HG03064 (cell line): Measurements from ENCODE around the gene SLC5A4.
"Not testable (repeated sequence)": the region's sequence is repeated elsewhere in the genome, so short reads cannot be mapped to it uniquely, and the experiment has no call there.

Experiments
- ATAC-seq: cut with Tn5 transposase; IDR thresholded peaks from one replicate; pipeline ENCODE4 v1.9.1; 2021; ENCODE audit warnings: low read depth; ENCODE audit not compliant: unreplicated experiment

Gene SLC5A4

DNA sequence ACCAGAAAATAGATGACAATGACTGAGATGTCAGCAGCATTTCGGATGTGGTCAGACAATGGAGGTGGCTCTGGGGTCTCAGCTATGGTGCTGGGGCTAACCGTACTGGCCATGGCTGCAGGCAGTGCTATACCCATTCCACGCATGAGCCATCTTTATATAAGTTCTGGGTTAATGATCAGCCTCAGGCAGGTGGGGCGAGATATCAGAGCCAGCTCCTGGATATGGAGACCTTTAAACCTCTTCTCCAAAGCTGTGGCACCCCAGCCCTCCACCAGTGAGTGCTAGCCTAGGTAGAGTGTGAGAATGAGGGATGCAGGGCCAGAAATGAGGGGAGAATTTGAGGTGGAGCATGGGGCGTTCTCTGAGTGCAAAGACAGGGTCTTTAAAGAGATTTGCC, at the start of gene SLC5A4:
Gene SLC5A4 (minus strand): TSS at position 131 of the 400 bp plus-strand sequence. CDS start 18 bp downstream, at position 113.
- no peak for ATAC-seq

DNA sequence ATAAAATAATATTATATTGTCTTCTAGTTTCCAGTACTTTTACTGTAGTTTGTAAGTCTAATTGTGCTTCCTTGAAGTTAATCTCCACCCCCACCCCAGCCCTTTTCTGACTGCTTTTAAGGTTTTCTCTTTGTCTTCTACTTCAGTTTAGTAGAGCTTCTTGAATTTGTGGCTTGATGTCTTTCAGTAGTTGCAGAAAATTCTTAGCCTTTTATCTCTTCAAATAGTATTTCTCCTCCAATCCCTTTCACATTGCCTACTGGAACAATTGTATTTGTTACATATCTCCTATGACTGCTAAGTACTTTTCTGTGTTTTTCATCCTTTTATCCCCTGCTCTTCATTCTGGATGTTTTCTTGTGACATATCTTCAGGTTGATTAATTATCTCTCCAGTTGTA, 38.8 kb upstream of the SLC5A4 start:
- ATAC-seq: not testable (repeated sequence)

DNA sequence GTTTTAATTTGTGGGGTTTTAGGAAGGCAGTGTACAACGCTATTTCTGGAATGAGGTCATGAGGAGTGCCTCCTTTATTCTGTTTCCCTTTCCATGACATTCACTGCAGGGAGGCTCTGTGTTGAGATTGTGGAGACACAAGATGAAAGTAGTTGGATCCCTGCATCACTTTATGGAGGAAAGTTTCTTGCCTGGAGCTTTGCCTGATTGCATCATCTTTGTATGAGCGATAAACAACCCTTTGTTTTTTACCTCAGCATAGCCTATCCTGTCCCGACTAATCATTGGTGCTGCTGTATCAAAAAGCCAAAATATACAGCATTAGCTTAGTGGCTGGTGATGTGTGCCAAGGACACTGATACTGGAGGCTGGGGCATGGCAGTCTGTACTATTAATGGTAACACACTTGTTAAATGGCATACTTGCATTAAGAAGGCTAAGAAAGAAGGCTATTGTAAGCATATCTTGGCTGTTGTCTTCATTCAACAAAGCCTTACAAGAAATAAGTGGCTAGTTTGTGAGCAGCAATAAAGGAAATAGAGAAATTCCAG, 31.2 kb upstream of the SLC5A4 start:
- ATAC-seq: no peak

DNA sequence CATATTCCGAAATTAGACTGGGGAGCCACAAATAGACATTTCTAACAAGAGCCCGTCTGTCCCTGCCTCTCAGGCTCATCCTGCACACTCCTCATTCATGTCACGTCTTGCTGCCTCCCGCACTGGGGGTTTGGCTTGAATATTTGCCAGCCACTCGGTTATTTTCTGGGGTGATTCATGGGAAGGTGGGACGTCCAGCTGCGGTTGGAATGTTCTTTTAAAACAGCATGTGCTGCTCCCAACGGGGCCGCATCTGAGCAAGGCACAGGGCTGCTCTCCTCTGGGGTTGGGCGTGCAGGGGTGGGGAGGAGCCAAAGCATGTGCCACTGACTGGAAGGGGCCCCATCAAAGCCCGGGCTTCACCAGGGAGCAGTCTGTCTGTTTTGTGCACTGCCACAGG, 25.9 kb upstream of the SLC5A4 start:
- no peak for ATAC-seq

DNA sequence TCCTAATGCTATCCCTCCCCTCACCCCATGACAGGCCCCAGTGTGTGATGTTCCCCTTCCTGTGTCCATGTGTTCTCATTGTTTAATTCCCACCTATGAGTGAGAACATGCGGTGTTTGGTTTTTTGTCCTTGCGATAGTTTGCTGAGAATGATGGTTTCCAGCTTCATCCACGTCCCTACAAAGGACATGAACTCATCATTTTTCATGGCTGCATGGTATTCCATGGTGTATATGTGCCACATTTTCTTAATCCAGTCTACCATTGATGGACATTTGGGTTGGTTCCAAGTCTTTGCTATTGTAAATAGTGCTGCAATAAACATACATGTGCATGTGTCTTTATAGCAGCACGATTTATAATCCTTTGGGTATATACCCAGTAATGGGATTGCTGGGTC, 20.2 kb upstream of the SLC5A4 start:
- not testable (repeated sequence) for ATAC-seq

DNA sequence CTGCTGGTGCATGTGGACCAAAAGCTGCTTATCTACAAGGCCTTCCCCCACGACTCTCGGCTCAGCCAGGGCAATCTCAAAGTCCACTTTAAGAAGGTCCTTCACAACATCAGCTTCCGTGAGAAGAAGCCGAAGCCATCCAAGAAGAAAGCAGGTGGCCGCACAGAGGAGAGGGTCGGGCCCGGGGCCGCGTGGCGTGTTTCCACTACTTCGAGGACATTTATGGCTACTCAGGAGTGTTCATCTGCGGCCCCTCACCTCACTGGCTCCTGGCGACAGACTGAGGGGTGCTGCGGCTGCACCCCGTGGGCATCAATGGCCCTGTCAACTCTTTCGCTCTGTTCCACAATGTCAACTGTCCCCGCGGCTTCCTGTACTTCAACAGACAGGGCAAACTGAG, 16.2 kb upstream of the SLC5A4 start:
- no peak for ATAC-seq

DNA sequence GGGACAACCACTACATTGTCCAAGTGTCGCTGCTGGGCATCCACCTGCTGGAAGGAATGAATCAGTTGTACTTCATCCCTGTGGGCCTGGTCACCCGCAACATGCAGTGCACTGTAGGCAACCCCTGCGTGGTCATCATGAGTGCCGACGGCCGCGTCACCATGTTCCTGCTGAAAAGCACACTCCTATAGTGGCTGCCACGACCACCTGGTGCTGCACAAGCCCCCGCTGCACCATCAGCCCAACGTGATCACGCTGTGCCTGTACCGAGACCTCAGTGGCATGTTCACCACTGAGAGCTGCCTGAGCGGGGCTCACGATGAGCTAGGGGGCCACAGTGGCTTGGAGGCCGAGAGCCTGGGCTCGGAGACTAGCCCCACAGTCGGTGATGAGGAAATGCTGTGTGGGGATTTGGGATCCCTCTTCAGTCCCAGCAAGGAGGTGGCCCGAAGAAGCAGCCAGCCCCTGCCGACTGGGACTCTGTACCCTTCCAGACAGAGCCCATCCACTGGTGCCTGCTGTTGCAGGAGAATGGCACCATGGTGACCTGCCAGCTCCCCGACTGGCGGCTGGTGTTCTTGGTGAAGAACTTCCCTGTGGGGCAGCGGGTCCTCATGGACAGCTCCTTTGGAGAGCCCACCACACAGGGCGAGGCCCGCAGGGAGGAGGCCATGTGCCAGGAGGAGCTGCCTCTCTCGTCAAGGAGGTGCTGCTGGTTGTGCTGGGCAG, 15.7 kb upstream of the SLC5A4 start:
- no peak for ATAC-seq

DNA sequence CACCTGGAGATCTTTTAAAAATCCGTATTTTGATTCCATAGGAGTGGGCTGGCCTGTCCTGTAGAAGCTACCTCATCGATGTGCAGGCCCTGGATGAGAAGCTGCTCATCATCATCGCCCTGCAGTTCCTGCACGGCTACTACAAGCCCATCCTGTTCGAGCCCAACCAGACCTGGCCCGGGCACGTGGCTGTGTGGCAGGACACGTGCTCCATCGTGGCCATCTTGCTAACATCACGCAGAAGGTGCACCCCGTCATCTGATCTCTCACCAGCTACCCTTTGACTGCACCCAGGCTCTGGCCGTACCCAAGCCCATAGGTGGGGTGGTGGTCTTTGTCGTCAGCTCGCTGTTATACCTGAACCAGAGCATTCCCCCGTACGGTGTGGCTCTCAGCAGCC, 14.2 kb upstream of the SLC5A4 start:
- ATAC-seq: no peak

DNA sequence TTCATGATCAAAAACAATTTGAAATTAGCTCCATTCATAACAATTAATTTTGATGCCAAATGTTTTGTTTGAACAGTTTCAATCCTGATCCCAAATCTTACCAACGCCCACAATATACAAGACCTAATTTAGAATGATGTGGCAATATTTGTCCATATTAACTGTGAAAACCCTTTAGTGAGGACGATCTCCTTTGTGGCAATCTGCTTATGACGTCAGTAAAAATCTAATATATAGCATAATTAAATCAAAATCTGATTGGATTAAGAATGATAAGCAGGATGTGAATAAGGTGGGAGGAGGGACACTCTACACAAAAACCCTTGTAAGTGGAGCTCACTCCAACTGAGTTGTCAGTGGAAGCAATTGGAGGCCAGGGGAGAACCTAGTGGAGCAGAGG, 11.9 kb upstream of the SLC5A4 start:
- no peak for ATAC-seq

DNA sequence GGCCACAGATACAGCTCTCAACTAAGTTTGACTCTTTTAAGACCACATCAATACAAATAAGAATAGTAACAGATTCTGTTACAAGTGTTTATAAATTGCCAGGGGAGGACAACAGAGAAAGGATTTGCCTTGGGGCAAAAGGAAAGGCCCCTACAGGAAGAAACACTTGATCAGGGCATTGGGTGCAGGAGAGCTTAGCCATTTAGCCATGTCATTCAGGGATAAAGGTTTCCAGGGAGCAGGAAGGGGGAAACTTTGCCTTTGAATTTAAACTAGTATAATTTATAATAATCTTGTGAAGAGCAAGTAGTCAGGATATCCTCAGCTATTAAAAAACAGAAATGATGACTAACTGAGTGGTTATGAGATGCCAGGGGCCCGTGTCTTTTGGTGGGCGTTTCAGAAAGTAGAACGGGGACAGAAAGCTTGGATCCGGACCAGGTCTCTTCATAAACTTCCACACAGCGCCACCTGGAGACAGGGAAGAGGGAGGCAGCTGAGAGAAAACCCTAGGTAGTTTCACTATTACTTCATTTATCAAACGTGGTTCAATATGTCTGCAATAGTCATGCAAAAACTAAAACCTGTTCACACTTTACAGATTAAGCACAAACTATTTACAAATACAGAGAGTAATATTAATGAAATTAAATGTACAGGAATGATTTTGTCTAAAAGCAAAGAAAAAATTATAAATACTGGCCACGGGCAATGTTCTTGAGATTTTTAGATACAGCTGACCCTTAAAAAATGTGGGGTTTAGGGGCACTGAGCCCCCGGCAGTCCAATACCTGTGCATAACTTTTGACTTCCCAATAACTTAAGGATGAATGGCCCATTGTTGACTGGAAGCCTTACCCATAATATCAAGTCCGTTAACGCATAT, 11.0 kb upstream of the SLC5A4 start:
- no peak for ATAC-seq

DNA sequence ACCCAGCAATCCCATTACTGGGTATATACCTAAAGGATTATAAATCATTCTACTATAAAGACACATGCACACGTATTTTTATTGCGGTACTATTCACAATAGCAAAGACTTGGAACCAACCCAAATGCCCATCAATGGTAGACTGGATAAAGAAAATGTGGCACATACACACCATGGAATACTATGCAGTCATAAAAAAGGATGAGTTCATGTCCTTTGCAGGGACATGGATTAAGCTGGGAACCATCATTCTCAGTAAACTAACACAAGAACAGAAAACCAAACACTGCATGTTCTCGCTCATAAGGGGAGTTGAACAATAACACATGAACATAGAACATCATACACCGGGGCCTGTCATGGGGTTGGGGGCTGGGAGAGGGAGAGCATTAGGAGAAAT, 8.5 kb upstream of the SLC5A4 start:
- ATAC-seq: not testable (repeated sequence)

DNA sequence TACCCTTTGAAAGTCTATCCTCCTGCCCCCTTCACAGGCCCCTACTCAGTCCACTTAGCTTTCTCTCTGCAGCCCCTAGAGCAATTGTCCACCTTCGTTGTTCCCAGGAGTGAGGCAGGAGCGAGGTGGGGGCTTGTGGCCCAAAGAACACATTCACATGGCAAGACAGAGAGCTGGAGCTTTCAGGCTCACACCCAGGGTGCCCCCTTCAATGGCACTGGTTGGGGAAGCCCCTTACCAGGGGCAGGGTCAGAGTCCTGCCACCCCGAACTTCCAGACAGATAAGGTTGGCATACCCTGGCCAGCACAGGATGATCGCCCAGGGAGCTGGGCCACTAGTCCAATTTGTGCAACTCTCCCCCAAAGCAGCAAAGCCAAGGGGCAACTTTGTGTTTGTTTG, 6.2 kb upstream of the SLC5A4 start:
- no peak for ATAC-seq

DNA sequence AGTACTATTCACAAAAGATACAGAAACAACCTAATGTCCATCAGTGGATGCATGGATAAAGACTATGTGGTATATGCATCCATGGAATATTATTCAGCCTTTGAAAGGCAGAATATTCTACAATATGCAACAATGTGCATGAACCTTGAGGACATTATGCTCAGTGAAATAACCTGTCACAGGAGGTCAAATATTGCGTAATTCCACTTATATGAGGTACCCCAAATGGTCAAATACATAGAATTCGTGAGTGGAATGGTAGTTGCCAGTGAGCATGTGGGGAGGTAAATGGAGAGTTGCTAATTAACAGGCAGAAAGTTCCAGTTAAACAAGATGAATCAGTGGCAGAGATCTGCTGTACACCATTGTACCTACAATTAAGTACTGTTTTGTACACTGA, 3.6 kb upstream of the SLC5A4 start:
- ATAC-seq: no peak

DNA sequence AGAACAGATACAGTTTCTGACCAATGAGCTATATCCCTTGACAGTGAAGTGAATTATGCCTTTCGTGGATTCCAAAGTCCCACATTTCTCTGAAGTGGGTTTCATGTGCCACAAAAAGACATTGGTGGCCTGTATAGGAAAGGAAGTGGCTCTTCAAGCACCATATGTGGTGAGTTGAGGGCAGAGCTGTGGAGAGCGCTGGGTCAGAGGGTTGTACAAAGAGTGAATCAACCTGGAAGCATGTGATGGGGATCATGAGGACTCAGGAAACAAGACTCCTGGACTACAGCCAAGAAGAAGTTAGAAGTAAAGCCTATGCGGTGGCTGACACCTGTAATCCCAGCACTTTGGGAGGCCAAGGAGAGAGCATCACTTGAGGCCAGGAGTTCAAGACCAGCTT, 579 bp upstream of the SLC5A4 start:
- no peak for ATAC-seq

DNA sequence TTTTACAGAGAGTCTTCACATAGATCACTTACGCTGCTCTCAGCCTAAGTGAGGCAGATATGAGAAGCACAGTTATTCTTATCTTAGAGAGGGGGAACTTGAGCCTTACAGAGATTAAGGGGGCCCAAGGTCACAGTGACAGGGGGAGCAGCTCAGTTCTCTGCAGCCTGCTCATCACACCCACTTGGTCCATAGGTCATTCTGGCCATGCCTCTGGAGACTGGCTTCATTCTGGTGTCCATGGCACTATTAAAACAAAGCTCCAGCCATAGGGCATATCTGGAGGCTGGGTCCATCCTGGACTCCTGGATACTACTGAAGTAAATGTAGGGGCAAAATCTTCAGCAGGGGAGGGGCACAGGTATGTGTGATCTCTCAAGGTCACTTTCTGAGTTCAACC, 5.9 kb downstream of the SLC5A4 start:
- no peak for ATAC-seq

DNA sequence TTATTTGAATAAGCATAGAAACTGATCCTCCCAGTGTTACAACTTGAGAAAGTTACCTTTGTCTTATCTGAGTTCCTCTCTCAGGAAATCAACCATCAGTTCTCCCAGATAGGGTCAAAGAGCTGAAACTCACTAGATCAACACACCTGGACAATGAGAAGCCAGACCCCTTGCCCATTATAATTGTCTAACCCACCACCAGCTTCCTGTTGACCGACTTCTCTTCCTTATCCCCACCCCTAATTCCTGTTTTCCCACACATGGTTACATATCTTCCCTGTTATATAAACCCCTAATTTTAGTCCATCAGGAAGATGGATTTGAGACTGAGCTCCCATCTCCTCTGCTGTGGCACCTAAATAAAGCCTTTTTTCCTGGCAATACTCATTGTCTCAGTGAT, 6.9 kb downstream of the SLC5A4 start:
- no peak for ATAC-seq

DNA sequence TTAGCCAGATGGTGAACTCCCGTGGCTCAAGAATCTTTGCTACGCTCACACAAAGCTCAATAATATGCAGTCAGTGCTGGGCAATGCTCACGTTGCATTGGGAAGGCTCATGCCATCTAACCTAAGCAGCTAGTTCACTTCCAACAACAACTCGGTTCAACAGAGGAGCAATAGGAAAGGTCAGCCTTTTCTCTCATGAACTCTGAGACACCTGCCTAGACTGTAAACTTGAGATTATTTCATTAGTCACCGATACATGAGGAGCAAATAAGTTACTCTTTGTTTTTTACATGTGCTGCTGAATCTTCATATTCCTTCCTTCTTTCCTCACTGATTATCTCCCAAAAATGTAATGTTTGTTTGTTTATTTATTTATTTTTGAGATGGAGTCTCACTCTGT, 9.0 kb downstream of the SLC5A4 start:
- no peak for ATAC-seq

DNA sequence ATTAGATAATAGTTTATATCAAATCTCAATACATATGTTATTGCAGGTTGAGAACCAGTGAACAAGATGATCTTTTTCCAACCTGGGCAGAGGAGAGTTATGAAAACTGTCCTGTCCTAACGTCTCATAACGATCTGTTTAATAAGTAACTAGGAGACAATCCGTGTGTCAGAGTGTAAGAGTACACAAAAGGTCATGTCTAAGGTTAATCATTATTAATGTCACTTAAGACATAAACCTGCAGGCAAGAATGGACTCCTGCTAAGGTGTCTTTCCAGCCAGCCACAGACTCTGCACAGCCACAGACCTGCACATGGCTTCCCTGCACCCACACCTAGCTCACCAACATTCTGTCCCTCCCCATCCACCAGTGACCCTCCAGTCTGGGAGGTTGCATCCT, 10.1 kb downstream of the SLC5A4 start:
- no peak for ATAC-seq

DNA sequence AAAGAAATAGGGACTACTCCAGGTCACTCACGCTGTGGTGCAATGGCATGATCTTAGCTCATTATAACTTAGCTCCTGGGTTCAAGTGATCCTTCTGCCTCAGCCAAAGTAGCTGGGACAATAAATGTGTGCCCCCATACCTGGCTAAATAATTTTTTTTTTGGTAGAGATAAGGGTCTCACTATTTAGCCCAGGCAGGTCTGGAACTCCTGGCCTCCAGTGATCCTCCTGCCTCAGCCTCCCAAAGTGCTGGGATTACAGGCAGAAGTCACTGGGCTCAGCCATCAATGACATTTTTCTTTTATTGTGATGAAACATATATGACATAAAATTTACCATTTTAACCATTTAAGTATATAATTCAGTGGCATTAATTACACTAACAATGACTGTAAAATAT, 10.6 kb downstream of the SLC5A4 start:
- ATAC-seq: no peak

DNA sequence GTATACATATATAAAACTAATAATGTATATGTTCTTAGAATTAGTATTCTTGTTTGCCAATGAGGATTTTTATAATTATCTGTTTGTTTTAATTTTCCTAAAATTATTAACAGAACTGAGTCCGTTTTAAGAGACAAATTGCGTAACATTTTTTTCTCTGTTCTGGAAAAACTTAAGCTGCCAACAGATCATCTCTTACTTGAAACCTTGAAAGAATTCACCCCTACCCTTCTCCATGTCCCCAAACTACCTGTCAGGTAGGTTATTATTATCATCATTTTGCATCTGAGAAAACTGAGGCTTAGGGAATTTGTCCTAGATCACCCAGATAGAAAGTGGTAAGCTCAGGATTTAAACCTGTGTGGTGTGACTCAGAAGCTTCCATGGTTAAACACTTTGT, 14.7 kb downstream of the SLC5A4 start:
- no peak for ATAC-seq

DNA sequence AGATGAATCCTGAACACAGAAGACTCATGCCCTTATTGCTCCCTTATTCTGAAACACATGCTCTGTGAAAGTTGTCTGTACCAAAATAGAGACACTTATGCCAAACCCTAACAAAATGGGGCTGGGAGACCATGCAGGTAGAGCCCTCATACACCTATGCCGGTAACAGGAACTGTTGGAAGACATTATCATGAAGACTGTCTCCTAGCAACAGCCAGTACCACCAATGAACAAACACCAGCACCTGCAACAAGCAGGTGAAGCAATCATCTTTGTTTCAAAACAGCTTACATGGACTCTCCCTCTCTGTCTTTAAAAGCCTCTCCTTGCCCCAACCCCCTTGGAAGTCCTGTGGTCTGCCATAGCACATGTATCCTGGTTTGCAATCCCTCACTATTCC, 17.2 kb downstream of the SLC5A4 start:
- ATAC-seq: no peak

DNA sequence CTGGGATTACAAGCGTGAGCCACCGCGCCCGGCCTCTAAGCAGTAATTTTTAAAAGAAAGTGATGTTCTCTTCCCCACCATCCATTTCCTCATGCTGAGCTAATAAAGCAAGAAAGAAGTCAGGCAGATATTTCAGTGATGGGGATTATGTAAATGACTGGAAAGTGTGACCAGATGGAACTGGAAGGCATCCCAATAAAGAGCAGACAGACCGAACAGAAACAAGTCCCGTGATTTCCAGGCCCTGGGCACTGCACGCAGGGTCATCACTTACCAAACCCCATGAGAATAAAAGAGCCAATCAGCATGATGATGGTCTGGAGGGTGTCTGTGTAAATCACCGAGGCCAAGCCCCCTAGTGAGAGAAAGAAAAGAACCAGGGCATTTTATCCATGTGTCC, 18.2 kb downstream of the SLC5A4 start:
- ATAC-seq: no peak
